ENCODE results near the gene CKAP2L. TPM values are rescaled to one million over a fixed set of nuclear protein-coding genes. Genes with fewer than 3 reads are reported as not detected.

The CKAP2L gene
- total and polyA plus RNA-seq, 9 donors: 0.11 to 1.4 (median 0.15) TPM; not detected in 3

GRCh38 chr2:112692918-112693317, 71.5 kb downstream of the CKAP2L start:
- Histone ChIP-seq H3K4me3 (no peak overlapping the region), H3K27me3 (no peaks in the 10 kb centered on the region), H3K9me3 (no peaks in the 10 kb centered on the region), H3K27ac (no peak overlapping the region), H3K4me1 (ENCODE audit: insufficient read depth) (no peaks in the 10 kb centered on the region), H3K36me3 (no peaks in the 10 kb centered on the region)
- intact Hi-C loops (cut with DNase I): no loop called here
- no peak for DNase-seq
- 86 to 95% (median 94%) methylated on average over 1 of the region's 1 CpG for WGBS, 3 donors
- TF ChIP-seq POLR2A (IDR thresholded peaks at IDR 0.05) (no peak), EP300 (IDR thresholded peaks at IDR 0.05) (no peak), CTCF (IDR thresholded peaks at IDR 0.05) (no peak)

DNA sequence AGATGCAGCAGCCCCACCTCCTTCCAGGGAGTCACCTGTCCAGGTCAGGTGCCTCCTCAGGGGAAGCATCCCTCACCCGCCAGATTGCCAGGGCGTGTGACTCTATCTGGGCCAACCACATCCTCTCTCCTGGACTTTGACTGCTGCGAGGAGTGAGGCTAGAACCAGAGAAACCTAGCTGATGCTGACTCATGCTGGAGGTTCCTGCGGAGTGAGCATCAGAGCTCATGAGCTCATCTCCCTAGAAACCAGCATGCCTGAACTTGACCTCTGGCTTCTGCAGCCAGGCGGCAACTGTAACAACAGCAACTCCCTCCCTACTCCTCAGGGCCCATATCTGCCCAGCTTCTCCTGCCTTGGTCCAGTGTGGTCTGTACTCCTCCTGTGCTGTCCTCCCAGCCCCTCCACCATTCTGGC, 71.9 kb downstream of the CKAP2L start:
- DNase-seq: no peak
- intact Hi-C loops (cut with DNase I): no loop called here
- no peaks in the 10 kb centered on the region for H3K9me3 ChIP-seq
- no peak overlapping the region for H3K27ac ChIP-seq
- no peak overlapping the region for H3K4me3 ChIP-seq
- no peaks in the 10 kb centered on the region for H3K4me1 ChIP-seq (ENCODE audit: insufficient read depth)
- H3K27me3 ChIP-seq: no peaks in the 10 kb centered on the region
- 22 to 29% (median 28%) methylated on average over 5 of the region's 5 CpGs for WGBS, 3 donors
- no peaks in the 10 kb centered on the region for H3K36me3 ChIP-seq
- TF ChIP-seq EP300 (IDR thresholded peaks at IDR 0.05): no peak
- no peak for TF ChIP-seq CTCF (IDR thresholded peaks at IDR 0.05)
- TF ChIP-seq POLR2A (IDR thresholded peaks at IDR 0.05): no peak

DNA sequence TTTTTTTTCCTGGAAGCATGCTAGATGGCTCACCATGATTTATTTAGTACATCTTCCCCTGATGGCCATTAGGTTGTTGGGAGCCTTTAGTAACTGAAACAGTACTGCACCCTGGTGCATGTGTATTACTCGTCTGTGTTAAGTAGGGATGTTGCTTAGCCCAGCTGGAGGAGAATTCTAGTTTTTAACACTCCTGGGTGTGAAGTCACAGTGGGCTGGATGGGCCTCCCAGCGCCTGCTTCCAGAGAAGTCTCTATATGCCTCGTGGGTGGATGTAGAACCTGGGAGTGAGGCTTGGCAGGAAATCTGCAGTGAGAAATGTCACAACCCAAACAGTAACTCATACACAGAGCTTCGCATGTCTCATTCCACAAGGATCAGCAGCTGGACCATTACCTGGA, 72.5 kb downstream of the CKAP2L start:
- no peak for DNase-seq
- 40 to 51% (median 42%) methylated on average over 4 of the region's 4 CpGs for WGBS, 3 donors
- Histone ChIP-seq H3K4me1 (ENCODE audit: insufficient read depth) (no peaks in the 10 kb centered on the region), H3K9me3 (no peaks in the 10 kb centered on the region), H3K4me3 (no peak overlapping the region), H3K27me3 (no peaks in the 10 kb centered on the region), H3K27ac (no peak overlapping the region), H3K36me3 (no peaks in the 10 kb centered on the region)
- intact Hi-C loops (cut with DNase I): no loop called here
- no peak for TF ChIP-seq CTCF (IDR thresholded peaks at IDR 0.05)
- TF ChIP-seq POLR2A (IDR thresholded peaks at IDR 0.05): no peak
- no peak for TF ChIP-seq EP300 (IDR thresholded peaks at IDR 0.05)

GRCh38 chr2:112690853-112691401, 73.5 kb downstream of the CKAP2L start:
- Histone ChIP-seq H3K27me3 (no peaks in the 10 kb centered on the region), H3K4me1 (ENCODE audit: insufficient read depth) (no peaks in the 10 kb centered on the region), H3K9me3 (no peaks in the 10 kb centered on the region), H3K4me3 (no peak overlapping the region), H3K27ac (no peak overlapping the region), H3K36me3 (no peaks in the 10 kb centered on the region)
- WGBS, 3 donors: 66 to 74% (median 67%) methylated on average over 9 of the region's 9 CpGs
- TF ChIP-seq EP300 (IDR thresholded peaks at IDR 0.05): no peak
- no peak for TF ChIP-seq CTCF (IDR thresholded peaks at IDR 0.05)
- TF ChIP-seq POLR2A (IDR thresholded peaks at IDR 0.05): no peak
- intact Hi-C loops (cut with DNase I): no loop called here
- DNase-seq: peak in 1 of 5 donors; percentile 25
